ENCODE results near the gene LTBP1.

LTBP1 gene

GRCh38 chr2:33246432-33246831, 299.7 kb downstream of the LTBP1 start:
- Mint-ChIP-seq H3K4me3 (no peak overlapping the region), H3K27ac (peak overlapping the region in 1 of 3 experiments; percentile 8), H3K27me3 (ENCODE audit: low read depth) (peaks cover 3% of the 10 kb centered on the region), H3K4me1 (peaks cover 12% of the 10 kb centered on the region), H3K36me3 (ENCODE audit: low read depth) (peaks cover 4% of the 10 kb centered on the region), H3K9me3 (no peaks in the 10 kb centered on the region)
- TF ChIP-seq, protein P1, sequence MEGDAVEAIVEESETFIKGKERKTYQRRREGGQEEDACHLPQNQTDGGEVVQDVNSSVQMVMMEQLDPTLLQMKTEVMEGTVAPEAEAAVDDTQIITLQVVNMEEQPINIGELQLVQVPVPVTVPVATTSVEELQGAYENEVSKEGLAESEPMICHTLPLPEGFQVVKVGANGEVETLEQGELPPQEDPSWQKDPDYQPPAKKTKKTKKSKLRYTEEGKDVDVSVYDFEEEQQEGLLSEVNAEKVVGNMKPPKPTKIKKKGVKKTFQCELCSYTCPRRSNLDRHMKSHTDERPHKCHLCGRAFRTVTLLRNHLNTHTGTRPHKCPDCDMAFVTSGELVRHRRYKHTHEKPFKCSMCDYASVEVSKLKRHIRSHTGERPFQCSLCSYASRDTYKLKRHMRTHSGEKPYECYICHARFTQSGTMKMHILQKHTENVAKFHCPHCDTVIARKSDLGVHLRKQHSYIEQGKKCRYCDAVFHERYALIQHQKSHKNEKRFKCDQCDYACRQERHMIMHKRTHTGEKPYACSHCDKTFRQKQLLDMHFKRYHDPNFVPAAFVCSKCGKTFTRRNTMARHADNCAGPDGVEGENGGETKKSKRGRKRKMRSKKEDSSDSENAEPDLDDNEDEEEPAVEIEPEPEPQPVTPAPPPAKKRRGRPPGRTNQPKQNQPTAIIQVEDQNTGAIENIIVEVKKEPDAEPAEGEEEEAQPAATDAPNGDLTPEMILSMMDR (IDR thresholded peaks at IDR 0.05; ENCODE audit: unreplicated experiment in 3 of 3): no peak

DNA sequence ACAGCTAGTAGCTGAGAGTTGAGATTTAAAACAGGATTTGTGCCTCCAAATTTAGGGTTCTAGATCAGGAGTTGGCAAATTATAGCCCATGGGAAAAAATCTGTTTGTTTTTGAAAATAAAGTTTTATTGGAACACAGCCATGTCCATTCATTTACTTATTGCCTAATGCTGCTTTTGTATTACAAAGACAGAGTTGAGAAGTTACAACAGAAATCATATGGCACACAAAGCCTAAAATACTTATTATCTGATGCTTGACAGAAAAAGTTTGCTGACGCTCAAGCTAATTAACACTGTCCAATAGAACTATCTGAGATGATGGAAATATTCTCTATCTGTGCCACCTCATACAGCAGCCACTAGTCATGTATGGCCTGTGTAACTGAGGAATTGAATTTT, 300.6 kb downstream of the LTBP1 start:
- Mint-ChIP-seq H3K36me3 (ENCODE audit: low read depth) (peaks cover 4% of the 10 kb centered on the region), H3K27me3 (ENCODE audit: low read depth) (peaks cover 5% of the 10 kb centered on the region), H3K27ac (no peak overlapping the region), H3K4me3 (no peak overlapping the region), H3K9me3 (no peaks in the 10 kb centered on the region), H3K4me1 (peaks cover 12% of the 10 kb centered on the region)
- TF ChIP-seq, protein P1 (IDR thresholded peaks at IDR 0.05; ENCODE audit: unreplicated experiment in 3 of 3): no peak

GRCh38 chr2:33250417-33251029, 303.8 kb downstream of the LTBP1 start:
- peaks cover 12% of the 10 kb centered on the region for H3K4me1 Mint-ChIP-seq
- TF ChIP-seq, protein P1 (IDR thresholded peaks at IDR 0.05; ENCODE audit: unreplicated experiment in 3 of 3): no peak
- H3K9me3 Mint-ChIP-seq: no peaks in the 10 kb centered on the region
- peaks cover 9% of the 10 kb centered on the region for H3K36me3 Mint-ChIP-seq (ENCODE audit: low read depth)
- H3K4me3 Mint-ChIP-seq: no peak overlapping the region
- peaks cover 5% of the 10 kb centered on the region for H3K27me3 Mint-ChIP-seq (ENCODE audit: low read depth)
- H3K27ac Mint-ChIP-seq: no peak overlapping the region

DNA sequence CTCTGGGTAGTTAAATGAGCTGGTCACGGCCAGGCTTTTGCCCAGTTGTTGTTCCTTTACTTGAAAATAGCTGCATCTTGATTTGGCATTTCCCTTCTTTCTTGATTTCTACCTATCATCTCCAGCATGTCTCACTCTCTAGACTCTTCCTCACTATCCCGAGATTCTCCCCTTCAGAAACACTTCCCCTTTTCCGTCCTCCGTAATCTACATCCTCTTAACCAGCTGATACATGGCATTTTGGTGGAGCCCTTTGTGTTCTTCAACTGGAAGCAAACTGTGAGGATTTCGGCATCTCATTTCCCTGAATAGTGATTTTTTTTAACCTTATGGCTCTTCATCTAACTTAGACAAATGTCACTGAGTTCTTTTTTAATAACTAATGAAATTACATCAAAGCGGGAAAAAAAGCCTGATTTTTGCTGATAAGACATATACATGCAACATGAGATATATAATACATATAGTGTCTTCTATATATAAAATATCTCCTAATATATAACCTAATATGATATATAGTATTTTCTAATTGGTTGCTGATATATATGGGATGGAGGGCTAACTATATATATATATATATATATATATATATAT, 309.5 kb downstream of the LTBP1 start:
- H3K27ac Mint-ChIP-seq: no peak overlapping the region
- TF ChIP-seq, protein P1 (IDR thresholded peaks at IDR 0.05; ENCODE audit: unreplicated experiment in 3 of 3): no peak

DNA sequence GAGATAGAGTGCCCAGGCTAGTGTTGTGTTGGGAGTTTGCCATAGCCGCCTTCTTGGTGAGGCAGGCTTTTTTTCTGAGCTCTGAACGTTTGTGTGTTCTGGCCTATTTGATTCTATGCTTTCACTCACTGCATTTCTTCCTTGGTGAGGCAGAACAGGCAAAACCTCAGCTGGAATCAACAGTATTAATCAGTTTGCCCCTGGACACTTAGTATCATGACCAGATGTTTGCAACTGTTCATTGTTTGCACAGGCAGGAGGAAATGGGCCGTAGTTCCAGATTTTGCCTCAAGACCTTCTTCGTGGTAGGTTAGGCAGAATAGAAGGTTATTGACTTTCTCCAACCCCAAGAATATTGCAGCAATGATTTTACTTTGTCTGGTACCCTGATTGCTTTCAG, 311.6 kb downstream of the LTBP1 start:
- Mint-ChIP-seq H3K4me1 (no peaks in the 10 kb centered on the region), H3K27ac (no peak overlapping the region), H3K27me3 (ENCODE audit: low read depth) (no peaks in the 10 kb centered on the region), H3K9me3 (no peaks in the 10 kb centered on the region), H3K4me3 (no peak overlapping the region), H3K36me3 (ENCODE audit: low read depth) (peaks cover 10% of the 10 kb centered on the region)
- TF ChIP-seq, protein P1 (IDR thresholded peaks at IDR 0.05; ENCODE audit: unreplicated experiment in 3 of 3): no peak

More for the DNA sequence above, 309.5 kb downstream of the LTBP1 start:
- Mint-ChIP-seq H3K4me3 (no peak overlapping the region), H3K36me3 (ENCODE audit: low read depth) (peaks cover 10% of the 10 kb centered on the region), H3K9me3 (no peaks in the 10 kb centered on the region), H3K27me3 (ENCODE audit: low read depth) (peaks cover 4% of the 10 kb centered on the region), H3K4me1 (no peaks in the 10 kb centered on the region)

DNA sequence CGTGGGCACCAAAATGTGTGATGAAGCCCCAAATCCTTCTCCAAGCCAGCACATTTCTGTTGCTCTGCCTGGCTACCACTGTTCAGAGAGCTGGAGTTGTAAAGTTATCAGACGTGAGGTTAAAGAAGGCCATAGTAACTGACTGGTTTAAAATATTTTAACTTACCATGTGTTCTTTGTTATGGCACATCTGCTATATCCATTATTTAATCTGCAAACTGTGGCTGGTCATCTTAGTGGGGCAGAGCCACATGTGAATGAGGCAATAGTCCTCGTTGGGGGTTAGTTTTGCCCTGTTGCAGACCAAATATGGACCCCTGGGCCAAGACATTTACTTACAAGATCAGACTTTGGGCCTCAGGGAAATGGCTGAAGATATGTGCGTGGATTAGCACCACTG, 315.3 kb downstream of the LTBP1 start:
- H3K4me3 Mint-ChIP-seq: no peak overlapping the region
- peaks cover under 1% of the 10 kb centered on the region for H3K4me1 Mint-ChIP-seq
- no peaks in the 10 kb centered on the region for H3K27me3 Mint-ChIP-seq (ENCODE audit: low read depth)
- TF ChIP-seq, protein P1 (IDR thresholded peaks at IDR 0.05; ENCODE audit: unreplicated experiment in 3 of 3): no peak
- no peaks in the 10 kb centered on the region for H3K9me3 Mint-ChIP-seq
- H3K27ac Mint-ChIP-seq: no peak overlapping the region
- peaks cover 8% of the 10 kb centered on the region for H3K36me3 Mint-ChIP-seq (ENCODE audit: low read depth)

Measured in nephron (organoid).